GM18502 (cell line): ENCODE results near the gene OR2T3.
A peak's percentile ranks its signal among the peaks of the same experiment; 100 is the strongest.
"Not testable (repeated sequence)": the region's sequence is repeated elsewhere in the genome, so short reads cannot be mapped to it uniquely, and the experiment has no call there.

ENCODE experiments used
- ATAC-seq: cut with Tn5 transposase; IDR thresholded peaks from one replicate; pipeline ENCODE4 v1.9.1; 2021; ENCODE audit warnings: mild to moderate bottlenecking; ENCODE audit not compliant: unreplicated experiment, poor library complexity

The OR2T3 gene, protein sequence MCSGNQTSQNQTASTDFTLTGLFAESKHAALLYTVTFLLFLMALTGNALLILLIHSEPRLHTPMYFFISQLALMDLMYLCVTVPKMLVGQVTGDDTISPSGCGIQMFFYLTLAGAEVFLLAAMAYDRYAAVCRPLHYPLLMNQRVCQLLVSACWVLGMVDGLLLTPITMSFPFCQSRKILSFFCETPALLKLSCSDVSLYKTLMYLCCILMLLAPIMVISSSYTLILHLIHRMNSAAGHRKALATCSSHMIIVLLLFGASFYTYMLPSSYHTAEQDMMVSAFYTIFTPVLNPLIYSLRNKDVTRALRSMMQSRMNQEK

DNA sequence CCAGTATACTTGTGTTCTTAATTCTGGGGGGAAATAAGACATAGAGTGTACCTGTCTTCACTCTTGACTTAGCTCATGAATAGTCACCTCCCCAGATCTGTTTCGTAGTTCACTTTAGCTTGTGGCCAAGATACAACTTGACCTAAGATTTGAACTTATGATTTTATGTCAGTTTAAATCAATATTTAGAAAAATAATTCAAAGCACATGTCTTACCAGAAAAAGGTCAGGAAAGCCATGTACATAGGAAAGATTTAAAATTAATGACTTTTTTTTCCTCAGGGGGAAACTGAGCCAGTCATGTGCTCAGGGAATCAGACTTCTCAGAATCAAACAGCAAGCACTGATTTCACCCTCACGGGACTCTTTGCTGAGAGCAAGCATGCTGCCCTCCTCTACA is at the start of gene OR2T3:
TSS of gene OR2T3 (plus strand) at position 301 of the 400 bp plus-strand sequence. CDS start at position 301, 0 bp downstream.
- ATAC-seq, result not testable (repeated sequence)

DNA sequence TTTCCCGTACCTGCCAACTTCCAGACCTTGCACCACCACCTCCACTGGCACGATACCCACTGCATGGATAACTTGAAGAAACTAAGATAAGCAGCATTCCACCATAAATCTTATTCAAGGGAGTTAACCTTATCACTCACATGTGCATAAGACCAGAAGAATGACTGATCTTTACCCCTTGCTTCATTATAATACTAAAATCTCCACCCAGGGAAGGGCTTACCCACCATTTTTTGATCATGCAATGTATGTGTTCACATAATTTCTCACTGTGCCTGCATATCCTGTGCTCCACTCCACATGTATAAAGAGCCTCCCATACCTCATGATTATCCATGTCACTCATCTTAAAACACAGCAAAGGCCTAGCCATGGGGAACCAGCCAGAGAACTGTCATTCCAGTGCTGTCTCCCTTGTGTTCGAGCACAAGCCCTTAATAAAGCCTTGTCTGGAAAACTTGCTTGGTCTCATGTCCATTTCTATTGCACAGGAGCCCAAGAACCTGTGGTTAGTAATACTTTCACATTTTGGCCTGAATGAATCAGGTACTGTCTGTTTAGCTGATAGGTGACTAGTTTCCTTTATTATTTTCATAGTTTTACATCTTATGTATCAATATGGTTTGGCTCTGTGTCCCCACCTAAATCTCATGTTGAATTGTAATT is 45.5 kb upstream of the OR2T3 start:
- ATAC-seq, result peak; percentile 43

DNA sequence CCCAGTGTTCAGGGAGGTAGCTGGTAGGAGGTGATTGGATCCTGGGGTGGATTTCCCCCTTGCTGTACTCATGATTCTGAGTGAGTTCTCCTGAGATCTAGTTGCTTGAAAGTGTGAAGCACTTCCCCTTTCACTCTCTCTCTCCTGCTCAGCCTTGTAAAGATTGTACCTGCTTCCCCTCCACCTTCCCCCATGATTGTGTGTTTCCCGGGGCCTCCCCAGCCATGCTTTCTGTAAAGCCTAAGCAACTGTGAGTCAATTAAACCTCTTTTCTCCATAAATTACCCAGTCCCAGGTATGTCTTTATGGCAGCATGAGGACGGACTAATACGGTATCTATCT is 45.0 kb upstream of the OR2T3 start:
- ATAC-seq, result peak; percentile 91

DNA sequence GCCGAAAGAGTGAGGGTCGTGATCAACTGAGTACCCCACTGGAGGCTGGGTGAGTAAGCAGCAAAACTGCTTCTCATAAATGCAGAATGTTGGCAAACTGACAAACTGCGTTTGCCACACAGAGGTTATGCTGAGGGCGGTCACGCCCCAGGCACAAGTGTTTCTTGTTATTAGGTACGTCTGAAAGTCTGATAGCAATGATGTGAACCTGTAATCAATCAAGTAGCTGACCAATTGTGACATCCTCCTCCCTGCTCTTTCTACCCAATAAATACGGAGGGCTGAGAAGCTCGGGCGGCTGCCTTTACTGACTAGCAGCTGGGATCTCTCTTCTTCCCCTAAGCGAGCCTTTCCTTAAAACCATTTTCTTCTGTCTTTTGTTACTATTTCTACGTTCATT is 41.5 kb upstream of the OR2T3 start:
- not testable (repeated sequence) for ATAC-seq

DNA sequence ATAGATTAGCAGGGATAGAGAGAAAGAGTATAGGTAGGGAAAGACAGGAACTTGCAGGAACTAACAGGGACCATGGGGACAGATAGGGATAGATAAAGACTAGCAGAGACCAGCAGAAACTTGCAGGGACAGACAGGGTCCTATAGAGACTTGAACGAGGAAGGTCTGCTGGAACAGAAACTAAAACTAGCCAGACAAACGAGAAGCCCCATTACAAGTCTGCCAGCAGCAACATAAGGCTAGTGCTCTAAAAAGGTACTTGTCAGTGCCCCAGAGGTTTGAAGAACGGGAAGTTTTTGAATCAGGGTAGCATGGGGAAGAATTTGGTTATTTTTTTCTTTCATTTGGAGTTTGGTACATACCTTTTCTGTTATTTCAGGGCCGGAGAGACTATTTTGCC is 41.0 kb upstream of the OR2T3 start:
- peak; percentile 40 for ATAC-seq

DNA sequence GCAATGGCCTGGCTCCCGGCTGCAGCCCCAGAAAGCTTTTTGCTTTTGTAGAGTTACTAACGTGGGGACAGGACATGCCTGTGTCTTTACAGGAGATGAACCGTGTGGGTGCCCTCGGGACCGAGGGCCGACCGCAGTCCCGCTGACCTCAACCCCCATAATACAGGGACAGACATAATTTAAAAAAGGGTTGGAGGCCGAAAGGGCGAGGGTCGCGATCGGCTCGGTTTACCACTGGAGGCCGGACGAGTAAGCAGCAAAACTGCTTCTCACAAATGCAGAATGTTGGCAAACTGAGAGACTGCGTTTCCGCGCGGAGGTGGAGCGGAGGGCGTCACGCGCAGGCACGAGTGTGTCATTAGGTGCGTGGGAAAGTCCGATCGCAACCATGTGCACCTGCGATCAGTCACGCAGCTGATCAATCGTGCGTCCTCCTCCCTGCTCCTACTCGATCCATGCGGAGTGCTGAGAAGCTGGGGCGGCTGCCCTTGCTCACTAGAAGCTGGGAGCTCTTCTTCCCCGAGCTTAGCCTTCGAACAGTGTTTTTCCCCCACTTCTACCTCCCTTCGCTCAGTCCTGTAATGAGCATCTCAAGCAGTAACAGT is 39.2 kb upstream of the OR2T3 start:
- ATAC-seq, result not testable (repeated sequence)

DNA sequence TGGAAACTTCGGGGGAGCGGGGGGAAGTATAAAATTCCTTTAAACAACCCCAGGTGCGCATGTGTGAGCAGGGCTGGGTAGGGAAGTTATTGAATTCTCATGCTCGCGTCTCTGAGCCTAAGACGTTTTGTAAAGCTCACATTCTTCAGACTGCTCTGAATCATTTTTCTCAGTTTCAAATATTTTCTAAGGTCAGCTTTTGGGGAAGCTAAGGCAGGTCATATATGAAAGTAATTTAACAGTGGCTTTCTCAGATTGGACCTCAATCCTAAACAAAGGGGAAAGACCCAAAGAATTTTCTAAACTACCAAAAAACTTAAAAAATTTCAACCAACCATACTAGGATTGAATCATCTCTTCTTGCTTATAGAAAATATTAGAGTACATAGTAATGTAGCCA is 38.2 kb upstream of the OR2T3 start:
- peak; percentile 52 for ATAC-seq

DNA sequence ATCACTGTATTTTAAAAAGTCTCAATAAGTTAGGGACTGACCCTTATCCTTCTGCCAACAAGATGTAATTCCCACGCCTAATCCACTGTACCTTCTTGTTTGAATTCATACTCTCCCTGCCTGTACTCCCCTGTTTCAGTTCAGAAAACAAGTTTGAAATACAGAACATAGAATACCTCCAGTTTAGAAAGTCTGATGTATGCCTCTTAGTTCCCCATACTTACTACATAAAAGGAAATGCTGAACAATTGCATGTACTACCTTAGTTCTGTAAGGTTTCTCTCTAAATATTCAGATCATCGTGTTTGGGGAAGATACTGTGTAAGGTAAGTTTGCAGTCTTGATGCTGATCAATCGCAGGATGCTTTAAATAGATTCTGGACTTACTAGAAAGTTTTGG is 36.8 kb upstream of the OR2T3 start:
- ATAC-seq, result peak; percentile 42

DNA sequence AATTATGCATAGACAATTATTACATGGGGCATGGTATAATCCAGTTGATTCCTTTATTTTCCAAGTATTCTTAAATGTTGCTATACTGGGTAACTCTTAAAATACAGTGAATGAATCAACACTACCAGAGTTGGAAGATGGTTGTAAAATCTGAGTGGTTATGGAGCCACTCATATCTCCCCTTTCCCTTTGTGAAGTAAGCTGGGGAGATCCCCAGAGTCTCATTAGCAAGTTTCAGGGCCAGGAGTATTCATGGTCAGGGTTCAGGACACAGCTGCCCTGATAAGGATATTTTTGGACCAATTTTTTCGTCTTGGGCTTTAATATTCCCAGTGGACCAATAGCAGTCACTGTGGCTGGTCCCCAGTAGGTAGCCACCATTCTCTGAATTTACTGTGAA is 34.5 kb upstream of the OR2T3 start:
- peak; percentile 51 for ATAC-seq

DNA sequence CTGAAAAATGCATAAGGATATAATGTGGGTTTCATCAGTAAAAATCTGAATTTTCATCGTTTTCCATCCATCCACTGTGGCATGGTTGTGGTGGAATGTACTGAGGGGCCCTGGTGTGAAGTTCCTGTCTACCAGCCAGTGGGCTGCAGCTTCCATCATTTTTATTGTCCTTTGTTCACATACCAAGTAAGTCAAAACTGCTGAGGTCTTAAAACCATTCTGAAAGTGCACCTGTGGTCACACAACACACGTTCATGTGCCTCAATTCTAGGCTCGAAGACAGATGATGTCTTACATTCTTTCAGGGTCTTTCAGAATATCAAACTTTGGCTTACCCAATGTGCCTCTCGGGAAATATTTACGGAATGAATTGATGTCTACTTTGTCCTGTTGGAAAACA is 33.9 kb upstream of the OR2T3 start:
- ATAC-seq, result not testable (repeated sequence)

DNA sequence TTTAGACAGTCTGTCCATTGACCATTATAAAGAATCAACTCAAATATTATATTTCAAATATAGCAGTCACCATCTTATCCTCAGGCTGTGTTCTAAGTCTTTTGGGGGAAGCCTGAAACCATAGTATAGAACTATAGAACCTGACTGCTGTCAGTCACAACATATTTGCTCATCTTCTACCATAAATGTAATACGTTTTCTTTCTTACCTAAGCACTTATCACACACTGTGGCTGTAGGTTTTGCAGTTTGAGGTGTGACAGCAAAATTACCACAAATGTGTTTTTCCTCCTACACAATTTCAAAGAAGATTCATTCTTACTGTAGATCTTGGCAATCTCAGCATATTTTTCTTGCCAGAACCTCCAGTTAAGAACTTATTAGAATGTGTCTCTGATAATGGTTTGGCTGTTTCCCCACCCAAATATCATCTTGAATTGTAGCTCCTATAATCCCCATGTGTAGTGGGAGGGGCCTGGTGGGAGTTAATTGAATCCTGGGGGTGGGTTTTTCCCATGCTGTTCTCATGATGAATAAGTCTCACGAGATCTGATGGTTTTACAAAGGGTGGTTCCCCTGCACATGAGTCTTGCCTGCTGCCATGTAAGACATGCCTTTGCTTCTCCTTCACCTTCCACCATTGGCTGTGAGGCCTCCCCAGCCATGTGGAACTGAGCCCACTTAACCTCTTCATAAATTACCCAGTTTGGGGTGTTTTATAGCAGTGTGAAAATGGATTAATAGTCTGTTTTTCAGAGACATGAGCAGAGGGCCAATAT is 30.5 kb upstream of the OR2T3 start:
- ATAC-seq, result not testable (repeated sequence)

DNA sequence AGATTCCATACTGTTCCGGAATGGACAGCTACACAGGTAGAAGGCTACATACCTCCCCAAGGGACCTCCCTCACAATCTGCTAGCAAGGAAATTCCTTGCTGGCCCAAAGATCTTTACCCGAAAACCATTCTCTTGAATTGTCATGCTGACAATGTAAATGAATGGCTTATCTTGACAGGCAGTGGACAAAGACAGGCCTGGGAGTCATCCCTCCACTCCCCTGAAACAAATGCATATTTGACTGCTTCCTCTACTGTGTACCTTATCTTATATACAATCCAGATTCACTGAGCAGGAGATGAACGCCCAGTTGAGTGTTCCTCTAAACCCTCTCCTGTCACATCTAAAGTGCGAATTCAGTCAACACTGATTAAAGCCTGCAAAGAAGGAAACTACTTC is 28.5 kb upstream of the OR2T3 start:
- ATAC-seq, result not testable (repeated sequence)

DNA sequence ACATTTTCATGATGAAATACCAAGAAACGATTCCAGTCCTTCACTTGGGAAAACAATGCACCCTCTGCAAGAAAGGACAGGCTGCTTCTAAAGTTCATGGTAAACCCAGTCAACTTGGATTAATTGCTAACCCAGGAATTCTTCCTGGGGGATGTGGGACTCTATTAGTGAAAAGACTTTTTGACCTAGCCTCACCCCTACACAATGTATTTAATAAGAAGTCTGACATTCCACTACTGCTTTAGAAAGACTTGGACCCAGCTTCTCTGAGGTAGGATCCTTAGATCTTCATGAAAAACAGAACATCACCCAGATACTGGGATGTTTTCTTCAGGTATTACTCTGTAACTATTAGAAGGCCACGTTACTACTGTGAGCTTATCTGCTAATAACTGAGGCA is 27.8 kb upstream of the OR2T3 start, which contains the start of gene OR2T2:
TSS of gene OR2T2 (plus strand) at position 239 of the 400 bp plus-strand sequence. CDS start 7,161 bp downstream, outside the sequence.
- ATAC-seq, result not testable (repeated sequence)

DNA sequence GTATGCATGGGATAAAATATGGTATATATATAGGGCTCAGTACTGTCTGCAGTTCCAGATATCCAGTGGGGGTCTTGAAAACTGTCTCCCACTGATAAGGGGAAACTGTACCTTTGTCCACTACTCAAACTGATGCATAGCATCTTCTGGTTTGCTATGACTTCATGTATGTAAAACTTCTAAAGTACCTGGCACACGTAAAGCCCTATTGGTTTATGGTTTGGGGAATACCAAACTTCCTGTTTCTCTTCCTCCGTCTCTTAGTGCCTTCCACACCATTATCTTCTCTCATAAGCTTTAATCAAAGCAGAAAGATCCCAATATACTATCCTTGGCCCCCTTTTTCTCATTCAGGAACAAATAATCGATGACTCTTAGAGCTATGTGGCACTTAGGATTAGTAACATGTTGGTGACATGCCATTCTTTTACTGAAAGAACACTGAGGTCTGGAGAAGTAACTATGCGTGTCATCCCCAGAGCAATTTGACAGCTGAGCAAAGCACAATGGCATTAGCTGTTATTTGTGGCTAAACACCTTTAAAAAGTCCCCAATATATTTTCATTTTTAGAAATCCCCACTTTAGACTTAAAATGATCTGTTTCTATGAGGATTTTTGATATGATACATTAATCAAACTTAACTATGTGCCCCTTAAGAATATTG is 24.6 kb upstream of the OR2T3 start:
- ATAC-seq, result peak; percentile 62

DNA sequence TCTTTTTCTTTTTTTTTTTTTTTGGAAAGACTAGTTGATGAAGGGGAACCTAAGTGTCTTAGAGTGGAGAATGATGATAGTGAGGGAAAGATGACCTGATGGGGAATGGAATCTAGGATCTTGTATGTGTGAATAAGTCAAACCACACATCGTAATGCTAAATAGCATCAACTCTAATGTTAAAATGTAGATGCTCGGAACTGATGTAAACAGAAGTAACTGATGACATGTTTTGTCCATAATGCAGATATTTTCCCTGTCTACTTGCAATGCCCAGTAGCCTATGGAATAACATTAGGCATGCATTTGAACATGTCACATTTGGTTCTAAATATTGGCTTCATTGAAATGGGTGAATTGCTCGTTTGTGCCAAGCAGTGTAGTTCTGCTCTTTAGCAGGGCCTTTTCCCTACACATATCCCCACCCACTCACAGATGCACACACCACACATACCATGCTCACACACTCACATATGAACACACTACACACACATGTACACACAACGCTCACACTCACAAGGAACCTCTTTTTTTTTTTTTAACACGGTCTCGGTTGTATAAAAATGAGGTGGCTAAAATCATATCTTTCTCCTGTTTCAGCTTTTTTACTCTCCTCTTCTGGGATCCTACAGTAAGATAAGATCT is 23.2 kb upstream of the OR2T3 start:
- peak; percentile 1 for ATAC-seq

DNA sequence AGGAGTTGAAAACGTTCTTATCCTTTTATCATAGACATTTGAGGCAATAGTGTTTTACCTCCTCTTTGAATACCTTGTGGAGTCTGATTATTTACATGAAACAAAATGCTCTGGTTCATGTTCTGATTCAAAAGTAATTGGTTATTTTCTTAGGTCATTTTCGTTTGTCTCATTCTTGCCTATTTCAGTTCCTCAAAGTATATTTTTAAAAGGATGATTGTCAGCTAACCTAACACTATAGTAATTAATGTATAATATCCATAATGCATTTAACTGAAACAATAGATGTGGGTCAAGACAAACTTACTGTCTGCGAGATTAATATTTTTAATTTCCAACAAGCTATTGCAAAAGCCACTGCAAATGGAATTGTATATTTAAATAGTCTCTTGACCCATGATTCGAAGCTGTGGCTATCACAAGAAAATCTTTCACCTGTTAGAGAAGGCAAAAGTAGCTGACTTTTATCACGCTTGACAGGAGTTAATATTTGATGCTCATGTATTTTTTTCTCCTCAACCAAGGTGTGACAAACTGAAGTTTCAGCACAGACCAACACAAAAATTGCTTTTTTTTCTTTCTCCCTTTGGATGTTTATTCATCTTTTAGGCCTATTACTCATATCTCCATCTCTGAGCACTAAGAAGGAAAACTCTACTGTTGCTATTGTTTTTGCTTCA is 22.5 kb upstream of the OR2T3 start:
- peak; percentile 65 for ATAC-seq

DNA sequence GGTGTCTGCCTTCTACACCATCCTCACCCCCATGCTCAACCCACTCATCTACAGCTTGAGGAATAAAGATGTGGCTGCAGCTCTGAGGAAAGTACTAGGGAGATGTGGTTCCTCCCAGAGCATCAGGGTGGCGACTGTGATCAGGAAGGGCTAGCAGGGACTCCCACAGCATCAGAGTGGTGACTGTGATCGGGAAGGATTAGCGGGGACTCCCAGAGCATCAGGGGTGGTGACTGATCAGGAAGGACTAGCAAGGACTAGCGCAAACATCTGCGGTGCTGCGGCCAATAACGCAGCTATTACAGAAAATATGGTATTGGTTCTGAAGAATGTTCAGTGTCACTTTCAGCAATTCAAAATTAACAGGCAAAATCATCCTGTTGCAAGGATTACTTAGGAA is 19.5 kb upstream of the OR2T3 start:
- ATAC-seq, result not testable (repeated sequence)

DNA sequence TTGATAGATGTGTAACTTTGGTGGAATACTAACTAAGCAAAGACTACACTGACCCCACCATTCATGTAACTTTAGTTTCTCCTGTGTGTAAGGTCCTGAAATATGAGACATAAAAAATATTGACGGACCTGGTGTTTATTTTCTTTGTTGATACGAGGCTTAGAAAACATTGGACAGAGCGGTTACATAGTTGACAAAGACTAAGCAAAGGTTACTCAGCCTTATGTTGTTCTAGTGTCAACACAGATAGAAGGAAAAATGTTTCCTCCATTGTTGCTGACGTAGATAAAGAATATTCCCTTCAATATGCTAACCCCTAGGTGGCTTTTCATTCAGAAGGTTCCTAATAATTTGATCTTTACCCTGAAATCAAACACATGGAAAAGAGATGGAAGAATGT is 18.1 kb upstream of the OR2T3 start:
- not testable (repeated sequence) for ATAC-seq

DNA sequence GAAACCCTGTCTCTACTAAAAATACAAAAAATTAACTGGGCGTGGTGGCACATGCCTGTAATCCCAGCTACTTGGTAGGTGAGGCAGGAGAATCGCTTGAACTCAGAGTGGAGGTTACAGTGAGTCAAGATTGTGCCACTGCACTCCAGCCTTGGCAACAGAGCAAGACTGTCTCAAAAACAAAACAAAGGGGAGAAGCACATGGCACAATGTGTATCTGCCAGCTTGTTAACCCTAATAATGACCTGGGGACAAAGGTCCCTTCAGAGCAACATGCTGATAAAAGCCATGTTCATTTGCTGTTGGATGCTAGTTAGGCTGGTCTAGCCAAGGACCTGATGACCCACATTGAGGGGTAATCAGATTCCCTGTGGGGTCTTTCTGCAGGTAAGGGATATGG is 16.5 kb upstream of the OR2T3 start:
- ATAC-seq, result not testable (repeated sequence)
